HS-5 (cell line): ENCODE results near the gene IMPDH1.

Source experiments
- DNase-seq: peaks from one replicate; pipeline ENCODE4 v3.0.0-alpha.2; 2012; ENCODE audit warnings: low read depth

Gene IMPDH1

GRCh38 chr7:128405471-128406313, 4.1 kb downstream of the IMPDH1 start:
- DNase-seq, result no peak

GRCh38 chr7:128404886-128405470, 4.8 kb downstream of the IMPDH1 start:
- no peak for DNase-seq

- no peak for DNase-seq
Measured at GRCh38 chr7:128404143-128404681, 5.6 kb downstream of the IMPDH1 start.

GRCh38 chr7:128403676-128404075, 6.1 kb downstream of the IMPDH1 start:
- DNase-seq, result no peak

GRCh38 chr7:128402356-128402755, 7.4 kb downstream of the IMPDH1 start:
- DNase-seq, result no peak

- DNase-seq, result no peak
Measured at GRCh38 chr7:128400566-128400965, 9.2 kb downstream of the IMPDH1 start.

- DNase-seq, result no peak
Measured at GRCh38 chr7:128399991-128400390, 9.8 kb downstream of the IMPDH1 start.

- DNase-seq, result no peak
Measured at GRCh38 chr7:128398841-128399135, 11.0 kb downstream of the IMPDH1 start.

- DNase-seq, result no peak
Measured at GRCh38 chr7:128398016-128398840, 11.6 kb downstream of the IMPDH1 start.

- DNase-seq, result no peak
Measured at GRCh38 chr7:128396357-128396756, 13.4 kb downstream of the IMPDH1 start.

- no peak for DNase-seq
Measured at GRCh38 chr7:128395748-128396147, 14.0 kb downstream of the IMPDH1 start.

GRCh38 chr7:128394904-128395496, 14.8 kb downstream of the IMPDH1 start:
- no peak for DNase-seq

GRCh38 chr7:128393526-128394330, 16.1 kb downstream of the IMPDH1 start:
- no peak for DNase-seq

- no peak for DNase-seq
Measured at GRCh38 chr7:128392446-128393327, 17.1 kb downstream of the IMPDH1 start.

GRCh38 chr7:128391805-128392204, 18.0 kb downstream of the IMPDH1 start:
- DNase-seq, result no peak

- no peak for DNase-seq
Measured at GRCh38 chr7:128390871-128391565, 18.8 kb downstream of the IMPDH1 start.

- DNase-seq, result no peak
Measured at GRCh38 chr7:128389618-128390329, 20.0 kb downstream of the IMPDH1 start.

GRCh38 chr7:128389085-128389617, 20.6 kb downstream of the IMPDH1 start:
- DNase-seq, result no peak

GRCh38 chr7:128388145-128388485, 21.7 kb downstream of the IMPDH1 start:
- DNase-seq, result no peak
